GM18498 (cell line): ENCODE measurements around the gene EFNA5.

Source experiments
- ATAC-seq: cut with Tn5 transposase; IDR thresholded peaks from one replicate; pipeline ENCODE4 v1.9.1; 2021; ENCODE audit warnings: mild to moderate bottlenecking, moderate library complexity; ENCODE audit not compliant: unreplicated experiment

EFNA5 gene

GRCh38 chr5:107604990-107605389, 65.7 kb downstream of the EFNA5 start:
- no peak for ATAC-seq

- ATAC-seq: no peak
Measured at GRCh38 chr5:107604146-107604910, 66.4 kb downstream of the EFNA5 start.

- no peak for ATAC-seq
Measured at GRCh38 chr5:107603349-107603748, 67.4 kb downstream of the EFNA5 start.

GRCh38 chr5:107602896-107603295, 67.8 kb downstream of the EFNA5 start:
- no peak for ATAC-seq

- no peak for ATAC-seq
Measured at GRCh38 chr5:107601076-107601475, 69.7 kb downstream of the EFNA5 start.

GRCh38 chr5:107598958-107599357, 71.8 kb downstream of the EFNA5 start:
- no peak for ATAC-seq

- no peak for ATAC-seq
Measured at GRCh38 chr5:107597803-107598202, 72.9 kb downstream of the EFNA5 start.

GRCh38 chr5:107597247-107597646, 73.5 kb downstream of the EFNA5 start:
- no peak for ATAC-seq

- ATAC-seq: no peak
Measured at GRCh38 chr5:107594253-107595045, 76.3 kb downstream of the EFNA5 start.

- no peak for ATAC-seq
Measured at GRCh38 chr5:107593009-107593408, 77.7 kb downstream of the EFNA5 start.

GRCh38 chr5:107592515-107592914, 78.2 kb downstream of the EFNA5 start:
- ATAC-seq: no peak

GRCh38 chr5:107590686-107591085, 80.1 kb downstream of the EFNA5 start:
- no peak for ATAC-seq

- no peak for ATAC-seq
Measured at GRCh38 chr5:107589520-107590193, 81.1 kb downstream of the EFNA5 start.

GRCh38 chr5:107582625-107583024, 88.1 kb downstream of the EFNA5 start:
- ATAC-seq: no peak

- no peak for ATAC-seq
Measured at GRCh38 chr5:107580889-107581820, 89.6 kb downstream of the EFNA5 start.

- no peak for ATAC-seq
Measured at GRCh38 chr5:107578051-107578635, 92.6 kb downstream of the EFNA5 start.

- no peak for ATAC-seq
Measured at GRCh38 chr5:107577394-107577950, 93.3 kb downstream of the EFNA5 start.

- ATAC-seq: no peak
Measured at GRCh38 chr5:107576736-107577393, 93.9 kb downstream of the EFNA5 start.

GRCh38 chr5:107576155-107576554, 94.6 kb downstream of the EFNA5 start:
- no peak for ATAC-seq
